GM19372 (cell line): ENCODE measurements around the gene PODNL1.
A peak's percentile ranks its signal among the peaks of the same experiment; 100 is the strongest.

Experiments used
- ATAC-seq: cut with Tn5 transposase; IDR thresholded peaks from one replicate; pipeline ENCODE4 v1.9.1; 2021; ENCODE audit warnings: mild to moderate bottlenecking, low read depth, moderate library complexity; ENCODE audit not compliant: unreplicated experiment

Gene PODNL1

GRCh38 chr19:13959141-13959961, 21.1 kb upstream of the PODNL1 start:
- no peak for ATAC-seq

GRCh38 chr19:13958043-13958442, 19.8 kb upstream of the PODNL1 start:
- ATAC-seq: no peak

- ATAC-seq: no peak
Measured at GRCh38 chr19:13957051-13957450, 18.8 kb upstream of the PODNL1 start.

GRCh38 chr19:13956365-13956744, 18.1 kb upstream of the PODNL1 start:
- ATAC-seq: no peak

GRCh38 chr19:13955662-13956364, 17.6 kb upstream of the PODNL1 start:
- ATAC-seq: no peak

GRCh38 chr19:13954185-13954584, 16.0 kb upstream of the PODNL1 start:
- ATAC-seq: no peak

- ATAC-seq: no peak
Measured at GRCh38 chr19:13952931-13953531, 14.8 kb upstream of the PODNL1 start.

GRCh38 chr19:13952154-13952930, 14.1 kb upstream of the PODNL1 start, which contains the start of gene DCAF15:
Gene DCAF15, plus strand, starts transcription at chr19:13952509. Its CDS starts 4 bp downstream, at chr19:13952513.
- ATAC-seq: peak; percentile 97

GRCh38 chr19:13951799-13952153, 13.6 kb upstream of the PODNL1 start:
- ATAC-seq: no peak

GRCh38 chr19:13951043-13951442, 12.8 kb upstream of the PODNL1 start:
- no peak for ATAC-seq

GRCh38 chr19:13946414-13946813, 8.2 kb upstream of the PODNL1 start:
- ATAC-seq: no peak

GRCh38 chr19:13942023-13942684, 3.9 kb upstream of the PODNL1 start:
- ATAC-seq: no peak

GRCh38 chr19:13937479-13938300, 527 bp downstream of the PODNL1 start:
- ATAC-seq: no peak

- no peak for ATAC-seq
Measured at GRCh38 chr19:13935765-13936510, 2.3 kb downstream of the PODNL1 start.

GRCh38 chr19:13934785-13935109, 3.5 kb downstream of the PODNL1 start:
- ATAC-seq: no peak

GRCh38 chr19:13932911-13933393, 5.3 kb downstream of the PODNL1 start:
- no peak for ATAC-seq

GRCh38 chr19:13932149-13932637, 6.0 kb downstream of the PODNL1 start:
- no peak for ATAC-seq

- no peak for ATAC-seq
Measured at GRCh38 chr19:13931391-13932148, 6.6 kb downstream of the PODNL1 start.
